Measurements from ENCODE around the gene SP5. TPM values are rescaled to one million over a fixed set of nuclear protein-coding genes. Genes with fewer than 3 reads are reported as not detected.

The SP5 gene
- total RNA-seq, 2 donors from 2014 or later, result 0.33 TPM; not detected in 1

DNA sequence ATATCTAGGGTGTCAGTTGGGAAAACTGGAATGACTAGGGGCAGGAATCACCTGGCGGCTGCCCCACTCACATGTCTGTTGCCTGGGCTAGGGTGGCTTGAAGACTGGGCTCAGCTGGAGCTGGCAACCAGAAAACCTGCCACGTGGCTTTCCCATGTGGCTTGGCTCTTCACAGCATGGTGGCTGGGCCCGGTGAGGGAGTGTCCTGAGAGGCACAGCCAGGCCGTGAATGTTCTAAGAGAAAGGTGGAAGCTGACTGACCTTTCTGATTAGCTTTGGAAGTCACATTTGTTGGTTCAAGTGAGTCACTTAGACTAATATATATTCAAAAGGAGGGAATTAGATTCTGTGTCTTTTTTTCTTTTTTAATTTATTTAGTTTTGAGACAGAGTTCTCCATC is 22.7 kb downstream of the SP5 start:
- Histone ChIP-seq H3K27ac (no peak overlapping the region), H3K4me1 (no peaks in the 10 kb centered on the region), H3K4me3 (no peak overlapping the region), H3K27me3 (no peaks in the 10 kb centered on the region), H3K9me3 (no peaks in the 10 kb centered on the region), H3K36me3 (no peaks in the 10 kb centered on the region)
- TF ChIP-seq, protein P1, sequence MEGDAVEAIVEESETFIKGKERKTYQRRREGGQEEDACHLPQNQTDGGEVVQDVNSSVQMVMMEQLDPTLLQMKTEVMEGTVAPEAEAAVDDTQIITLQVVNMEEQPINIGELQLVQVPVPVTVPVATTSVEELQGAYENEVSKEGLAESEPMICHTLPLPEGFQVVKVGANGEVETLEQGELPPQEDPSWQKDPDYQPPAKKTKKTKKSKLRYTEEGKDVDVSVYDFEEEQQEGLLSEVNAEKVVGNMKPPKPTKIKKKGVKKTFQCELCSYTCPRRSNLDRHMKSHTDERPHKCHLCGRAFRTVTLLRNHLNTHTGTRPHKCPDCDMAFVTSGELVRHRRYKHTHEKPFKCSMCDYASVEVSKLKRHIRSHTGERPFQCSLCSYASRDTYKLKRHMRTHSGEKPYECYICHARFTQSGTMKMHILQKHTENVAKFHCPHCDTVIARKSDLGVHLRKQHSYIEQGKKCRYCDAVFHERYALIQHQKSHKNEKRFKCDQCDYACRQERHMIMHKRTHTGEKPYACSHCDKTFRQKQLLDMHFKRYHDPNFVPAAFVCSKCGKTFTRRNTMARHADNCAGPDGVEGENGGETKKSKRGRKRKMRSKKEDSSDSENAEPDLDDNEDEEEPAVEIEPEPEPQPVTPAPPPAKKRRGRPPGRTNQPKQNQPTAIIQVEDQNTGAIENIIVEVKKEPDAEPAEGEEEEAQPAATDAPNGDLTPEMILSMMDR (IDR thresholded peaks at IDR 0.05), result no peak
- DNase-seq (ENCODE audit: low spot score), result no peak

DNA sequence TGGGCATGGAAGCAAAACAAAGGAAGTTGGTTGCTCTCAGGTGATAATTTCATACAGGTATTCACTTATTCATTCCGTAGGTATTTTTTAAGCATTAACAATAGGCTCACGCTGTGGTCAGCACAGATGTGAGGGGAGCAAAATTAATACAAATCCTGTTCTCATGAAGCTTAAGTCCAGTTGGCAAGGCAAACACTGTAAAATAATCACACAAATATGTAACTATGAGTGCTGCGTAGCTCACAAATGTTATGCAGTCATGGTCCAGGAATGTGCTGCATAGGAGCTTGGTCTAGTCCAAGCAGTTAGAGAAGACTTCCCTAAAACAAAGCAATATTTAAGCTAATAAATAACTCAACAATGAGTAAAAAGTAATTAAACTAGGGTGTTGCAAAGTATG is 23.9 kb downstream of the SP5 start:
- no peak for DNase-seq (ENCODE audit: low spot score)
- Histone ChIP-seq H3K4me3 (no peak overlapping the region), H3K36me3 (no peaks in the 10 kb centered on the region), H3K27me3 (no peaks in the 10 kb centered on the region), H3K4me1 (no peaks in the 10 kb centered on the region), H3K9me3 (no peaks in the 10 kb centered on the region), H3K27ac (no peak overlapping the region)
- TF ChIP-seq, protein P1 (IDR thresholded peaks at IDR 0.05), result no peak

DNA sequence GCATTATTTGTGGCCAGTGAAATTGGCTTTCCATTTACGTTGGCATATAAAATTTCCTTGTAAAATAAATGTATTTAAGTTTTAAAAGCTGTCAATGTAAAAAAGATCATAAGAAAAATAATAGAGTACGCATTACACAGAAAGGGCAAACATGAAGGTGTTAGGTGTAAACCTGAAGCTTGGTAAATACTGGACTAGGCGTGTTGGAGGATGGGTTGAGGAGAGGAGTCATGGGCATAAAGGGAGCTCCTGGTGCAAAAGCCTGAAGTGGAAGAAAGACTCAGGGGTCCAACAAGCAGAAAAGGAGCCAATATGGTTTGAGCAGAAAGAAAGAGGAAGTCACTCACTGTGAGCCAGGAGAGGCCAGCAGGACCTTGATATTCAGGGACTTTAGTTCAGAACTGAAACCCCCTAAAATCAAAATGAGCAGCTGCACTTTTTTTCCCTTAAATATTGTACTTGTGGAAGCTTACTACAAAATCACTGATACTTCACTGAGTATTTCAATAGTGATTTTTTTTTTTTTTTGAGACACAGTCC is 24.4 kb downstream of the SP5 start:
- TF ChIP-seq, protein P1 (IDR thresholded peaks at IDR 0.05), result no peak
- DNase-seq (ENCODE audit: low spot score), result no peak
- Histone ChIP-seq H3K9me3 (no peaks in the 10 kb centered on the region), H3K4me3 (no peak overlapping the region), H3K27ac (no peak overlapping the region), H3K4me1 (no peaks in the 10 kb centered on the region), H3K27me3 (no peaks in the 10 kb centered on the region), H3K36me3 (no peaks in the 10 kb centered on the region)

DNA sequence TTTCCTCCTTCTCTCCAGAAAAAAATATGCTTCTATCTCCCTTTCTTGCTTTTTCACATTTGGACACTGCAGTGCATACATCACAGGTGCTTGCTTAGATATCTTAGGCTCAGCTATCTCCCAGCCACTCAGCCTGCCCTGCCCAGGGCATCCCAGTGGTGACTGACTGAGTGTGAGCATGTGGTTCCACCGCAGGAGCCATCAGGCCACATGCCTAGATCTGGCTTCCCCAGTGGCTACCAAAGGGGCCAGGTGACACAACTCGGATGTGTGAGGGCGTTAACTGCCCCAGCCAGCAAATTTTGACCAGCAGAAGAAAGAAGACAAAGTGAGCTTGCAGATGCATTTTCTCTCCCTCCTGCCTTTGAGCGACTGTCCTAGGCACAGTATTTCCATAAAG is 25.5 kb downstream of the SP5 start:
- no peaks in the 10 kb centered on the region for H3K9me3 ChIP-seq
- no peak overlapping the region for H3K27ac ChIP-seq
- no peaks in the 10 kb centered on the region for H3K27me3 ChIP-seq
- H3K4me3 ChIP-seq, result no peak overlapping the region
- H3K4me1 ChIP-seq, result no peaks in the 10 kb centered on the region
- TF ChIP-seq, protein P1 (IDR thresholded peaks at IDR 0.05), result no peak
- no peak for DNase-seq (ENCODE audit: low spot score)
- H3K36me3 ChIP-seq, result no peaks in the 10 kb centered on the region

DNA sequence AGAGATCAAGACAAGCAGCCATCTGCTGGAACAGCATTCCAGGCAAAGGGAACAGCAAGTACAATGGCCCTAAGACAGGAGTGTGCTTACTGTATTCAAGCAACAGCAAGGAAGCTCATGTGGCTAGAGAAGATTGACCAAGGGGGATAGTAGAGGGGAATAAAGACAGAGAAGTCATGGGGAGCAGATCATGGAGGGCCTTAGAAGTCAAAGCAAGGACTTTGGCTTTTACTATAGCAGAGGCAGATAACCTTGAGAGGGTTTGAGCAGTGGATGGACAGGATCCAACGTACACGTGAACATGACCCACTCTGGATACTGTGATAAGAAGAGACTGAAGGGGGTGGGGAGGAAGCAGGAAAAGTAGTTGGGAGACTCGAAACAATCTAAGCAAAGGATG is 26.9 kb downstream of the SP5 start:
- Histone ChIP-seq H3K27me3 (no peaks in the 10 kb centered on the region), H3K4me3 (no peak overlapping the region), H3K9me3 (no peaks in the 10 kb centered on the region), H3K27ac (no peak overlapping the region), H3K36me3 (no peaks in the 10 kb centered on the region), H3K4me1 (no peaks in the 10 kb centered on the region)
- no peak for DNase-seq (ENCODE audit: low spot score)
- TF ChIP-seq, protein P1 (IDR thresholded peaks at IDR 0.05), result no peak

DNA sequence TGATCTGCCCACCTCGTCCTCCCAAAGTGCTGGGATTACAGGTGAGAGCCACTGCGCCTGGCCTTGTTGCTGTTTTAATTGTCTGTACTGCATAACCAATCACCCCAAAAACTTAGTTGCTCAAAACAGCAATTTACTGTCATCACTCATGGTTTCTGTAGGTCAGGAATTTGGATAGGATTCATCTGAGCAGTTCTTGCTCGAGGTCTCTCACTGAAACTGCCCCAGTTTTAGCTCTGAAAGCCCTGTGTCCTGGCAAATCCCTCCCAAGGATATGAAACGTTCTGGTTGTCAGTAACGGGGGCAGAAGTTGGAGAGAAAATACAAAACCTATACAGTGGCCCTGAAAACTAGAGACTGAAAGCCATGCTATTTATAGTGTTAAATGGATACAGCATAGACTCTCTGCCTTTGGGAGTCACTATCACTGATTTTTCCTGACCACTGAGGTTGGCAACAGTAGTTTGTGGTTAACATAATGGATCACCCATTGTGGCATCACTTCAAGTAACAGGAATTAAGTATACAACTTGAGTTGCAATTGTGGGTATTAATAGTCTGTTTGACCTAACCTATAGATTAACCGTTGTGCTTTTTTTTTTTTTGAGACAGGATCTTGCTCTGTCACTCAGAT is 27.9 kb downstream of the SP5 start:
- TF ChIP-seq, protein P1 (IDR thresholded peaks at IDR 0.05), result no peak
- H3K27me3 ChIP-seq, result no peaks in the 10 kb centered on the region
- H3K4me3 ChIP-seq, result no peak overlapping the region
- H3K9me3 ChIP-seq, result no peaks in the 10 kb centered on the region
- no peaks in the 10 kb centered on the region for H3K36me3 ChIP-seq
- no peak for DNase-seq (ENCODE audit: low spot score)
- no peaks in the 10 kb centered on the region for H3K4me1 ChIP-seq
- H3K27ac ChIP-seq, result no peak overlapping the region
